Caco-2 (cell line): ENCODE measurements around the gene ZNF837. TPM values are rescaled to one million over a fixed set of nuclear protein-coding genes. Genes with fewer than 3 reads are reported as not detected.

Experiments used
- BruUV-seq: library from RNA; stranded (reverse); fragments of 400-500 nt; replicated peaks from 2 replicates; lab custom pipeline; 2021; lab: Mats Ljungman, UMichigan
- CTCF ChIA-PET: fragments of 300-600 bp; sonication (Branson Sonifier 250); formaldehyde crosslinking; loops from one replicate; lab custom pipeline; 2022; ENCODE audit warnings: antibody characterized with exemption; lab: Charles Lee
- POLR2A ChIA-PET: fragments of 300-600 bp; sonication (Branson Sonifier 250); formaldehyde crosslinking; loops from one replicate; lab custom pipeline; 2022; ENCODE audit warnings: antibody characterized with exemption; lab: Charles Lee
- DNase-seq, 2 experiments: peaks; one replicate each; pipeline versions ENCODE4 v3.0.0 to v3.0.0-alpha.2; 2020 to 2022
- H3K27me3 ChIP-seq: replicated peaks from 2 replicates; pipeline ENCODE4 v1.6.0; 2011; ENCODE audit warnings: low read length; ENCODE audit not compliant: control insufficient read depth, insufficient read depth
- H3K36me3 ChIP-seq: 2 replicates; pipeline ENCODE4 v1.5.1; 2011; ENCODE audit warnings: low read length; ENCODE audit not compliant: control insufficient read depth, insufficient read depth
- H3K4me1 ChIP-seq: fragments of 250-450 bp; sonication (Bioruptor Pico); 2 replicates; pipeline ENCODE4 v1.5.1; 2020; ENCODE audit warnings: mild to moderate bottlenecking
- H3K4me3 ChIP-seq: 2 replicates; pipeline ENCODE4 v1.5.1; 2011; ENCODE audit warnings: low read depth, mild to moderate bottlenecking, control low read depth, low read length
- H3K9me3 ChIP-seq: fragments of 250-450 bp; sonication (Bioruptor Pico); 2 replicates; pipeline ENCODE4 v1.5.1; 2020; ENCODE audit warnings: mild to moderate bottlenecking, moderate library complexity
- H3K27ac Mint-ChIP-seq: one replicate; pipeline ENCODE4 v1.8.0; 2022; ENCODE audit warnings: mixed read lengths; ENCODE audit not compliant: unreplicated experiment
- H3K27me3 Mint-ChIP-seq: one replicate; pipeline ENCODE4 v1.8.0; 2022; ENCODE audit warnings: mixed read lengths; ENCODE audit not compliant: insufficient read depth, unreplicated experiment
- H3K36me3 Mint-ChIP-seq: one replicate; pipeline ENCODE4 v1.8.0; 2022; ENCODE audit warnings: mild to moderate bottlenecking, mixed read lengths; ENCODE audit not compliant: insufficient read depth, unreplicated experiment
- H3K4me1 Mint-ChIP-seq: one replicate; pipeline ENCODE4 v1.8.0; 2022; ENCODE audit warnings: low read depth, mixed read lengths; ENCODE audit not compliant: unreplicated experiment
- H3K4me3 Mint-ChIP-seq: one replicate; pipeline ENCODE4 v1.8.0; 2022; ENCODE audit warnings: mild to moderate bottlenecking, moderate library complexity, mixed read lengths; ENCODE audit not compliant: unreplicated experiment
- H3K9me3 Mint-ChIP-seq: one replicate; pipeline ENCODE4 v1.8.0; 2022; ENCODE audit warnings: mixed read lengths; ENCODE audit not compliant: unreplicated experiment
- intact Hi-C: fragments of 100-400 bp; cut with micrococcal nuclease; formaldehyde crosslinking; loops from one replicate; pipeline ENCODE4 v1.10.0; 2022; ENCODE audit not compliant: unreplicated experiment
- total RNA-seq: library from RNA; stranded (reverse); gene quantifications from 2 replicates; pipeline ENCODE4 v1.2.3, GENCODE V29; 2022
- TF ChIP-seq, protein P1 (sequence below), 2 experiments: fragments of 200-600 bp in 1 of 2; IDR thresholded peaks; 1 replicate in 1 of 2; 2 replicates in 1 of 2; pipeline versions ENCODE4 v1.5.1 to v1.8.0; 2011 to 2022; ENCODE audit warnings: antibody characterized with exemption in 1 of 2, control low read depth in 1 of 2, inconsistent platforms in 1 of 2, low read depth in 1 of 2, low read length in 1 of 2, mild to moderate bottlenecking in 1 of 2, moderate library complexity in 1 of 2; ENCODE audit not compliant: insufficient read depth in 1 of 2, severe bottlenecking in 1 of 2, unreplicated experiment in 1 of 2

Gene ZNF837
- total RNA-seq, 1 experiment from 2014 or later = 2.3 TPM

DNA sequence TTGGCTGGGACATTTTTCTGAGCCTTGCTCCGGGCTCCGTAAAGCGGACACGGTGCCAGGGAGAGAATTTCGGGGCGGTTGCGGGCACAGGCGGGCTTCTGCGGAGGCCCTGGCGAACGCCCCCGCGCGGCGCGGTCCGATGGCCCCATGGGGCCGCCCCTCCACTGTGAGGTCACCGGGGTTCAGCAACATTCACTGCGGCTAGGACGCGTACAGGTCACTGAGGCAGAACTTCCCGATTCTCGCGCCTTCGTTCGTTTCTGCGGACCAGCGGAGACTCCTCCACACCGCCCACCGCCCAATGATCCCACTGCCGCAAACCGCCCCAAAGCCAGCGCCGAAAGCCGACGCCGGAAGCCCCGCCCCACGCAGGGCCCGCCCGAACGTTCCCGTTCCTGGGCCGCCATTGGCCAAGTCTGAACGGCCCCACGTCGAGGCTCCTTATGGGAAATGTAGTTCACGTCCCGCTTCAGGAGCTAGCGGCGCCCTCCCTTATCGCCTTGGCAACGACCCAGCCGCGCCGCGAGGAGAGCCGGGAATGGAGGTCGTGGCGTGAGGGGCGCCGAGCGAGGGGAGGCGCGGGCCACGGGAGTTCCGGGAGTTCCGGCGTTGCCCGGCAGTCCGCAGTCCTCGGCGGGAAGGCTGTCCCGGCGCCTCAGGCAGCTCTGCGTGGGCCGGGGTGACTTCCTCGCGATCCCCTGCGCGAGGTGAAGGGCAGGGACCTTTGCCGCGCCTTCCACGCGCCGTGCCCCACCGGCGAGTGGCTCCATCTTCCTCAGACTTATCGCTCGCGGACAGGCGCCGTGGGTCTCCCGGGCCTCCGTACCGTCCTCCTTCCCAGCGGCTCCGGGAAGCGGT lies 27.6 kb upstream of the ZNF837 start, which contains the start of gene ZNF584:
Gene ZNF584 (plus strand): TSS at position 498 of the 858 bp plus-strand sequence. CDS start 499 bp downstream, outside the sequence.
- H3K4me1 ChIP-seq = peaks cover 16% of the 10 kb centered on the region
- TF ChIP-seq, protein P1, sequence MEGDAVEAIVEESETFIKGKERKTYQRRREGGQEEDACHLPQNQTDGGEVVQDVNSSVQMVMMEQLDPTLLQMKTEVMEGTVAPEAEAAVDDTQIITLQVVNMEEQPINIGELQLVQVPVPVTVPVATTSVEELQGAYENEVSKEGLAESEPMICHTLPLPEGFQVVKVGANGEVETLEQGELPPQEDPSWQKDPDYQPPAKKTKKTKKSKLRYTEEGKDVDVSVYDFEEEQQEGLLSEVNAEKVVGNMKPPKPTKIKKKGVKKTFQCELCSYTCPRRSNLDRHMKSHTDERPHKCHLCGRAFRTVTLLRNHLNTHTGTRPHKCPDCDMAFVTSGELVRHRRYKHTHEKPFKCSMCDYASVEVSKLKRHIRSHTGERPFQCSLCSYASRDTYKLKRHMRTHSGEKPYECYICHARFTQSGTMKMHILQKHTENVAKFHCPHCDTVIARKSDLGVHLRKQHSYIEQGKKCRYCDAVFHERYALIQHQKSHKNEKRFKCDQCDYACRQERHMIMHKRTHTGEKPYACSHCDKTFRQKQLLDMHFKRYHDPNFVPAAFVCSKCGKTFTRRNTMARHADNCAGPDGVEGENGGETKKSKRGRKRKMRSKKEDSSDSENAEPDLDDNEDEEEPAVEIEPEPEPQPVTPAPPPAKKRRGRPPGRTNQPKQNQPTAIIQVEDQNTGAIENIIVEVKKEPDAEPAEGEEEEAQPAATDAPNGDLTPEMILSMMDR (IDR thresholded peaks at IDR 0.05; ENCODE audit: insufficient read depth in 1 of 2, low read depth in 1 of 2, low read length in 1 of 2, severe bottlenecking in 1 of 2, unreplicated experiment in 1 of 2) = no peak
- no peaks in the 10 kb centered on the region; the same call in 1 of the 2 replicates for H3K36me3 ChIP-seq
- ChIA-PET POLR2A (interaction anchor here (0.5 to 1.0 kb wide), 11 partner anchors 10 to 135 kb away, joined by 3 to 14 read pairs (median 3); partner anchors contain the start of genes RNF225, TRIM28, ZBTB45 and ZNF324B), CTCF (interaction anchor here (0.6 to 1.0 kb wide), 3 partner anchors 46 to 167 kb away, joined by 4 read pairs; partner anchors contain the start of genes ZNF497 and ZSCAN22)
- intact Hi-C loops = loop anchor here (1.0 kb wide), 2 partner anchors 43 to 58 kb away; partner anchors contain the start of gene ZNF324B
- peaks cover 17% of the 10 kb centered on the region for H3K36me3 Mint-ChIP-seq
- H3K4me1 Mint-ChIP-seq = peaks cover 22% of the 10 kb centered on the region
- peak; percentile 94 to 97 for DNase-seq
- peak within 1 kb of the TSS; percentile 87 for H3K27ac Mint-ChIP-seq
- peak within 1 kb of the TSS; percentile 95 for H3K4me3 Mint-ChIP-seq
- H3K9me3 ChIP-seq = no peaks in the 10 kb centered on the region
- no peaks in the 10 kb centered on the region for H3K27me3 ChIP-seq
- no TSS peak for BruUV-seq
- H3K4me3 ChIP-seq = peak within 1 kb of the TSS; percentile 73
- H3K27me3 Mint-ChIP-seq = no peaks in the 10 kb centered on the region
- H3K9me3 Mint-ChIP-seq = no peaks in the 10 kb centered on the region

- TF ChIP-seq, protein P1 (IDR thresholded peaks at IDR 0.05; ENCODE audit: insufficient read depth in 1 of 2, low read depth in 1 of 2, low read length in 1 of 2, severe bottlenecking in 1 of 2, unreplicated experiment in 1 of 2) = no peak
- Mint-ChIP-seq H3K4me1 (peaks cover 22% of the 10 kb centered on the region), H3K27me3 (no peaks in the 10 kb centered on the region), H3K27ac (peak overlapping the region; percentile 87), H3K4me3 (peak overlapping the region; percentile 95), H3K36me3 (peaks cover 17% of the 10 kb centered on the region), H3K9me3 (no peaks in the 10 kb centered on the region)
- TSS peak; percentile 91 for BruUV-seq
- ChIA-PET CTCF (interaction anchor here (1.0 kb wide), 1 partner anchor 45 kb away, joined by 4 read pairs; the partner anchor contains the start of gene ZNF497), POLR2A (interaction anchor here (1.0 kb wide), 5 partner anchors 11 to 136 kb away, joined by 3 to 6 read pairs (median 5); partner anchors contain the start of genes TRIM28, ZBTB45 and ZNF446)
- peak in 1 of 2 experiments; percentile 20 for DNase-seq
- no peaks in the 10 kb centered on the region for H3K9me3 ChIP-seq
- H3K27me3 ChIP-seq = no peaks in the 10 kb centered on the region
- intact Hi-C loops = loop anchor here (1.0 kb wide), 2 partner anchors 44 to 59 kb away; partner anchors contain the start of gene ZNF324B
- peaks cover 16% of the 10 kb centered on the region for H3K4me1 ChIP-seq
- no peaks in the 10 kb centered on the region; the same call in 1 of the 2 replicates for H3K36me3 ChIP-seq
- H3K4me3 ChIP-seq = peak overlapping the region; percentile 73
Measured at GRCh38 chr19:58407658-58408151, 26.9 kb upstream of the ZNF837 start.
